Central memory CD8-positive, alpha-beta T cell (primary cell): ENCODE results near the gene UTP11.

Experiments used
- ATAC-seq: fragments of 150-1000 bp; cut with Tn5 transposase; replicated peaks from 2 replicates; pipeline ENCODE4 v1.10.0; 2022; ENCODE audit warnings: mild to moderate bottlenecking, moderate FRiP score, moderate number of reproducible peaks; ENCODE audit not compliant: poor library complexity, severe bottlenecking; ENCODE audit errors: extremely low read depth
- DNase-seq, 2 donors: peaks; one replicate each; pipeline ENCODE4 v3.0.0; 2021; ENCODE audit warnings: low spot score in 2 of 2
- H3K27ac Mint-ChIP-seq: one replicate; pipeline ENCODE4 v1.8.0; 2022; ENCODE audit warnings: low read depth, mild to moderate bottlenecking, moderate library complexity, mixed read lengths
- H3K27me3 Mint-ChIP-seq: one replicate; pipeline ENCODE4 v1.8.0; 2022; ENCODE audit warnings: mixed read lengths
- H3K36me3 Mint-ChIP-seq: one replicate; pipeline ENCODE4 v1.8.0; 2022; ENCODE audit warnings: mild to moderate bottlenecking, moderate library complexity, mixed read lengths; ENCODE audit not compliant: insufficient read depth
- H3K4me1 Mint-ChIP-seq: one replicate; pipeline ENCODE4 v1.8.0; 2022; ENCODE audit warnings: mixed read lengths
- H3K4me3 Mint-ChIP-seq: one replicate; pipeline ENCODE4 v1.8.0; 2022; ENCODE audit warnings: mild to moderate bottlenecking, moderate library complexity, mixed read lengths
- H3K9me3 Mint-ChIP-seq: one replicate; pipeline ENCODE4 v1.8.0; 2022; ENCODE audit warnings: mixed read lengths

Gene UTP11

DNA sequence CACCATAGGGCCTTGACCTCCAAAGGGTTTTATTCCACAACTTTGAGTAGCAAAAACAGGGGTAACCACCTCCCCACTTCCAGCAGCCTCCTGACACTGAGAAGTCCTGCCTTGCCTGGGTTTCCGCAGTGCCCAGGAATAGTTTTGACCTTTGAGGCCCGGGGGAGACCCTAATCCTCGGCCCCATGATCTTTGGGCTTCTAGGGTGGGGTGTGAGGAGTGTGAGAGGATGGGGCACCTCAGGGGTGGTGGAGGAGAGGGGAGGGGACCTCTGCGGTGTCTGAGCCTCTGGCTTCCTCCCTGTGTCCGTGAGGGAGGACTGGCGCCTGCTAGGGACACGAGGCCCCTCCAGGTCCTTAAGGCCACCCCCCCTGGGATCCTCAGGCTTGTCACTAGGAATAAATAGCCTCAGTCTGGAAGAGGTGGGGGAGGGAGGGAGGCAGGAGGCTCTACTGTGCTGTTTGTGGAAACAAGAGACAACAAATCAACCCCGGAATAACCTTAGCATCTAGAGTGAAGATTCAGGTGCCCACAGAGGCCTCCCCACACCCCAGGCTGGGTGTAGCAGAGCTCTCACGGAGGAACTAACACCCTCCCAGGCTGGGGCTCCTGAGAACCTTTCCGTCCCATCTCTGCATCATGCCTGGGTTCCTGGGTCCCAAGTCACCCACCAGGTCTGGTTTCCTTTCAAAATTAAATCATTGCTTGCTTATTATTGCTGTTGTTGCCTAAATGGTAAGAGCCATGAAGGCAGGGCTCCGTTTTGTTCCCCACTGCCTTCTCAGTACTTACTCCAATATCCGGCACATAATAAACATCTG lies 6.3 kb upstream of the UTP11 start:
- DNase-seq (no peak), ATAC-seq (no peak)
- Mint-ChIP-seq H3K9me3 (no peaks in the 10 kb centered on the region), H3K27ac (no peak overlapping the region), H3K4me3 (peak overlapping the region; percentile 63), H3K36me3 (no peaks in the 10 kb centered on the region), H3K4me1 (peaks cover 23% of the 10 kb centered on the region), H3K27me3 (peaks cover 20% of the 10 kb centered on the region)

DNA sequence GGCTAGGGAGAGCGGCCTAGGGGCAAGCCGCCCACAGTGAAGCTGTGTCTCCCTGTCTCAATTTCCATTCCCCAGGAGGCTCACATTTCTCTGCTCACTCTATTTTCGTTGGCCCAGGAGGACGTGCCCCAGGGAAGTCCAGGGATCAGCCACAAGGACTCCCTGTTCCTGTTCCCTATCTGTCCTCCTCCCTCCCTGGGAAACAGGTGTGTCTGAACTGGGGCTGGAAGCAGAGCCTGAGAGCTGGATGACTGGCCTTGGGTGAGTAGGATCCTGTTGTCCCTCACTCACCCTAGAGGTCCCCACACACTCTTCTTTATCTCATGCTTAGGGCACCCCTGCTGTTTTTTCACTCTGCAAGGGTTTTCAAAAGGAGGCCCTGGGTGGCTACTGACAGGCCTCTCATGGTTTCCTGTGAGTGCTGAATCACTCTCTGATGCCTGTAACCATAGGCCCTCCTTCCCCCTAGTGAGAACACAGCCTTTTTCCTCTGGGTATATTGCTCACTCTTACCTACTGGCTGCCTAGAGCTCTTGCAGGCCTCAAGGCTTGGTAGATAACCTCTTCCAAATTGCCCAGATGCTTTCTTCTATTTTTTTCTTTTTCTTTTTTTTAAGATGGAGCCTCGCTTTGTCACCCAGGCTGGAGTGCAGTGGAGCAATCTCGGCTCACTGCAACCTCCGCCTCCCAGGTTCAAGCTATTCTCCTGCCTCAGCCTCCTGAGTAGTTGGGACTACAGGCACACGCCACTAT lies 3.3 kb upstream of the UTP11 start:
- peaks cover 39% of the 10 kb centered on the region for H3K4me1 Mint-ChIP-seq

GRCh38 chr1:38009841-38010180 lies 2.7 kb upstream of the UTP11 start:
- DNase-seq (no peak), ATAC-seq (no peak)
- Mint-ChIP-seq H3K27me3 (peaks cover 2% of the 10 kb centered on the region), H3K9me3 (no peaks in the 10 kb centered on the region), H3K27ac (peak overlapping the region; percentile 85), H3K4me3 (no peak overlapping the region), H3K36me3 (peaks cover 6% of the 10 kb centered on the region), H3K4me1 (peaks cover 34% of the 10 kb centered on the region)

More for the DNA sequence above, 3.3 kb upstream of the UTP11 start:
- DNase-seq = no peak
- Mint-ChIP-seq H3K27ac (peak overlapping the region; percentile 85), H3K4me3 (no peak overlapping the region), H3K27me3 (peaks cover 7% of the 10 kb centered on the region), H3K9me3 (no peaks in the 10 kb centered on the region), H3K36me3 (peaks cover 6% of the 10 kb centered on the region)
- peak; percentile 10 for ATAC-seq

- peak overlapping the region; percentile 98 for H3K4me3 Mint-ChIP-seq
- H3K36me3 Mint-ChIP-seq = peaks cover 15% of the 10 kb centered on the region
- H3K27ac Mint-ChIP-seq = peak overlapping the region; percentile 99
- DNase-seq = no peak
- H3K4me1 Mint-ChIP-seq = peaks cover 34% of the 10 kb centered on the region
- H3K9me3 Mint-ChIP-seq = no peaks in the 10 kb centered on the region
- H3K27me3 Mint-ChIP-seq = no peaks in the 10 kb centered on the region
- ATAC-seq = no peak
Observed at GRCh38 chr1:38013227-38013622, 691 bp downstream of the UTP11 start.

DNA sequence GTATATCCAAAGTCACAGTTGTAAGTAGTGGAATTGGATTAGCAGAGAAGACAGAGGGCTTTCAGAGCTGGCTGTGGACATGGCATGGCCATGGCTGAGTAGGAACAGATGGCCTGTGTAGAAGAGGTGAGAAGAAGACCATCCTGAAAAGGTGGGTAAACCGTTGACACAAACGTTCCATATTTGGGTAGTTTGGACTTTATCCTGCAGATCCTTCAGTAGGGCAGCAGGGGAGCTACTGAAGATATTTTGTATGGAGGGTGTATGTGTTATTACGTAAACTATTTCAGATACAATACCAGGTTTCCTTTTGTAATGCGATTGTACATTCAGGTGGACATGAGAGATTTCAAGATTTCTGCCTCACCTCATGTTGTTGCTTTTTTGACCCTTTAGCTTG lies 1.6 kb downstream of the UTP11 start:
- Mint-ChIP-seq H3K36me3 (peaks cover 25% of the 10 kb centered on the region), H3K9me3 (no peaks in the 10 kb centered on the region), H3K27me3 (no peaks in the 10 kb centered on the region), H3K27ac (no peak overlapping the region), H3K4me1 (peaks cover 32% of the 10 kb centered on the region), H3K4me3 (no peak overlapping the region)
- DNase-seq (no peak), ATAC-seq (no peak)

GRCh38 chr1:38014724-38015424 lies 2.3 kb downstream of the UTP11 start:
- DNase-seq (no peak), ATAC-seq (no peak)
- Mint-ChIP-seq H3K27me3 (no peaks in the 10 kb centered on the region), H3K36me3 (peaks cover 31% of the 10 kb centered on the region), H3K27ac (no peak overlapping the region), H3K4me3 (no peak overlapping the region), H3K4me1 (peaks cover 27% of the 10 kb centered on the region), H3K9me3 (no peaks in the 10 kb centered on the region)

DNA sequence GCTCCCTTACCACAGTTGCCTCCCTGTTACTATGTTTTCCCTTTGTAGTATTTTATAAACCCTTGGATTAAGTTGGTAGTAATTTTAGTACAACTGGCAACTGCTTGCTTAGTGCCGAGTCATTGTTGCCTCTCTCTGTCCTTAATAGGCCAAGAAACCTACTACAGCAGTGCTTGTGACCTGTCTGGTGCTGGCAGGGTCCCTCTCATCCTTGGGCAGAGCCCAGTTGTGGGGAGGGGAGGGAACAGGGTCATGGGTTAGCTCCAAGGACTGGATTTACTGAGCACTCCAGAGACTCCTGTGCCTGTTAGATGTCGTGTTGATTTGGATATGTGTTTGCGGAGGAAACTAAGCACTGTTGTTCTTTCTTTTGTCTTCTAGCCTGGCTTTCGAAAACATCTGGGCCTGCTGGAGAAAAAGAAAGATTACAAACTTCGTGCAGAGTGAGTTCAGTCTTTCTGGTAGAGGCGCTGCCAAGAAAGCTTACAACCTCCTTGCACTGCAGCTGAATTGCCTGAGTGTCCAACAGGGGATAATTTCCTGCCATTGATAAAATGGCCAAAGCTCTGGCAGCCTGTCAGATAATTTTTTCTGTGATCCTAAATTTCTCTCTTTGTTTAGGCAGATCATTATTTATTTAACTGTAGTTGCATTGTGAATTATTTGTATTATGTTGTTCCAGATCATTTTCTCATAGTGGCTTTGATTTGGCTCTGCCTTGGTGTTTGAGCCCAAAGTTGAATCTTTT lies 3.6 kb downstream of the UTP11 start:
- Mint-ChIP-seq H3K4me1 (peaks cover 27% of the 10 kb centered on the region), H3K27ac (no peak overlapping the region), H3K27me3 (no peaks in the 10 kb centered on the region), H3K9me3 (no peaks in the 10 kb centered on the region), H3K4me3 (no peak overlapping the region), H3K36me3 (peaks cover 42% of the 10 kb centered on the region)
- no peak for DNase-seq
- no peak for ATAC-seq

DNA sequence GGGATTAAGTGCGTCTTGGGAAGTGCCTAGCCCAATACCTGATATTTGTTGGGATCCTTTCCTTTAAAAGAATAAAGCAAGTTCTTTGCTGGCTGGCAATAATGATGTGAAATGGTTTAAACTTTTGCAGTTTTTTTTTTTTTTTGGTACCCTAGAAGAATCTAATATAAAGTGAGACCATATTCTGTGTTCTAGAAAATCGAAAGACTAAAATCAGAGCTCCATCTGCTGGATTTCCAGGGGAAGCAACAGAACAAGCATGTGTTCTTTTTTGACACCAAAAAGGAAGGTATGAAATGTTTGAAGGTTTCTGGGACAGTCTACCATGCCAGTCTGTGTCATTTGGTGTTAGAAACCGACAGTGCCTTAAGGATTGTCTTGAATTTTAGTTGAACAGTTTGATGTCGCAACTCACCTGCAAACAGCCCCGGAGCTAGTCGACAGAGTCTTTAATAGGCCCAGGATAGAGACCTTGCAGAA lies 6.4 kb downstream of the UTP11 start:
- Mint-ChIP-seq H3K4me3 (no peak overlapping the region), H3K27me3 (no peaks in the 10 kb centered on the region), H3K27ac (no peak overlapping the region), H3K9me3 (no peaks in the 10 kb centered on the region), H3K4me1 (peaks cover 4% of the 10 kb centered on the region), H3K36me3 (peaks cover 56% of the 10 kb centered on the region)
- ATAC-seq (peak; percentile 24), DNase-seq (no peak)

- no peaks in the 10 kb centered on the region for H3K4me1 Mint-ChIP-seq
- H3K9me3 Mint-ChIP-seq = no peaks in the 10 kb centered on the region
- no peaks in the 10 kb centered on the region for H3K27me3 Mint-ChIP-seq
- no peak for DNase-seq
- H3K36me3 Mint-ChIP-seq = peaks cover 65% of the 10 kb centered on the region
- H3K4me3 Mint-ChIP-seq = no peak overlapping the region
- no peak for ATAC-seq
- H3K27ac Mint-ChIP-seq = no peak overlapping the region
Observed at GRCh38 chr1:38020396-38020795, 7.9 kb downstream of the UTP11 start.

- Mint-ChIP-seq H3K9me3 (no peaks in the 10 kb centered on the region), H3K27me3 (no peaks in the 10 kb centered on the region), H3K36me3 (peaks cover 66% of the 10 kb centered on the region), H3K4me1 (peaks cover 6% of the 10 kb centered on the region), H3K4me3 (no peak overlapping the region), H3K27ac (no peak overlapping the region)
- ATAC-seq = no peak
- DNase-seq = no peak
Observed at GRCh38 chr1:38021969-38022368, 9.4 kb downstream of the UTP11 start.

- peaks cover 14% of the 10 kb centered on the region for H3K4me1 Mint-ChIP-seq
- no peak overlapping the region for H3K4me3 Mint-ChIP-seq
- DNase-seq (no peak), ATAC-seq (no peak)
- H3K9me3 Mint-ChIP-seq = no peaks in the 10 kb centered on the region
- no peaks in the 10 kb centered on the region for H3K27me3 Mint-ChIP-seq
- no peak overlapping the region for H3K27ac Mint-ChIP-seq
- peaks cover 61% of the 10 kb centered on the region for H3K36me3 Mint-ChIP-seq
Observed at GRCh38 chr1:38022810-38023209, 10.3 kb downstream of the UTP11 start.

- H3K36me3 Mint-ChIP-seq = peaks cover 39% of the 10 kb centered on the region
- peaks cover 38% of the 10 kb centered on the region for H3K4me1 Mint-ChIP-seq
- DNase-seq = no peak
- no peak for ATAC-seq
- H3K9me3 Mint-ChIP-seq = no peaks in the 10 kb centered on the region
- H3K27ac Mint-ChIP-seq = no peak overlapping the region
- no peaks in the 10 kb centered on the region for H3K27me3 Mint-ChIP-seq
- no peak overlapping the region for H3K4me3 Mint-ChIP-seq
Observed at GRCh38 chr1:38025233-38025632, 12.7 kb downstream of the UTP11 start.
